ENCODE measurements around the gene PRCD.

Gene PRCD

DNA sequence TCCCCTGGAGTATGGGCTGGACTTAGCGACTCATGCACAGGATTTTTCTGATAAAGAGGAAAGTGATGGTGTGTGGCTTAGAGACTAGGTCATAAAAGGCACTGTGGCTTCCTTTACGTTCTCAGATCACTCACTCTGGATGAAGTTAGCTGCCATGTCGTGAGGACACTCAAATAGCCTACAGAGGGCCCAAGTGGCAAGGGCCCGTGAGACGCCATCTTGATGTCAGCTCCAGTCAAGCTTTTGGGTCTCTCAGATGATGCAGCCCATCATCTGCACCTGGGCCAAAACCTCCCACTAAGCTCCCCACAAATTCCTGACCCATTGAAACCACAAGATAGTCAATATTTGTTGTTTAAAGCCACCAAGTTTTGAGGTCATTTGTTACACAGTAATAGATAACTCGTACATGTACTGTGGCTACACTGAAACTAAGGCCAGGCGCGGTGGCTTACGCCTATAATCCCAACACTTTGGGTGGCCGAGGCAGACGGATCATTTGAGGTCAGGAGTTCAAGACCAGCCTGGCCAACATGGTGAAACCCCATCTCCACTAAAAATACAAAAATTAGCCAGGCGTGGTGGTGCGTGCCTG, 31.1 kb downstream of the PRCD start:
- DNase-seq (ENCODE audit: low read depth), result no peak

DNA sequence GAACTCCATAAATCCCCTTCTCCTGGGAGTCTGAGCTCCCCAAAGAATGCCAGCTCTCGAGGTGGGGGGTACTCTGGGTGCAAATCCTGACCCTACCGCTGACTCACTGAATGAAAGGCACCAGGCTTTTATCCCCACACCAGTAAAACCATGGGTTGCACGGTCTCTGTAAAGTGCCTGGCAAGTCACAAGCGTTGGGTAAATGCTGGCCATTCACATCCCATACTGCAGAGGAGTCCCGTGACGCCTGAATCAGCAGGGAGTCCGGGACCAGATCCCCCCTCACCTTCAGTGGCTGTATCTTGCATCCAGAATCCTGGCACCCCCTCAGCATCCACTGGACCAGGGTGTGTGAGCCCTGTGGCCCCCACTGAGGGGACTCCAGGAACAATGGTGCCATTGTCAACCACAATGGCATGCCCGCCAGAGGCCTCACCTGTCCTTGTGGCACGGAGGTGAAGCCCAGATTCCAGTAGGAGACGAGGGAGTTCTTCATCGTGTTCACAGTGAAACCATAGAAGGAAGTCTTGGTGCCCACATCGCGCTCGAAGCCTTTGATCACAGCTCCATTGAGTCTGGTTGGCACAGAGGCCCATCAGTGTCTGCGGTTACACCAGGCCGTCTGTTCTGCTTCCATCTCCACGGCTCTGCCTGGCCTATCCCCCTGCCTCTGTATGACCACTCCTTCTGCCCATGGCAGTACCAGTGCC, 32.5 kb downstream of the PRCD start:
- DNase-seq (ENCODE audit: low read depth), result no peak

DNA sequence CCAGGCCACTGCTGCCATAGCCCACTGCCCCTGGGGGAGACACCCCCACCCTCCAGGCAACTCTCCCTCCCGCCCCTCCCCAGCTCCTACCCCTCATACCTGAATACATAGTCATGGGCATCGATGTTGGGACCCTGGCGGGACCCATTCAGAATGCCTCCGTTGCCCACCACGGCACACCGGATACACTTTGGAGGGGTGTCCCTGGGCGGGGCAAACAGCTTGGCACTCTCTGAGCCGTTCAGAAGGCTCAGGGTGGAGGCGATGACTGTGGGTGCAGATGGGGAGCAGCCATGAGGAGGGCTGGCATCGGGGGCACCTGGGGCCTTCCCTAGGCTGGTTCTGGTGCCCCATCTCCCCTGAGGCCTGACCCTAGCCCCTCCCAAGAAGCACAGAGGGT, 33.3 kb downstream of the PRCD start:
- no peak for DNase-seq (ENCODE audit: low read depth)

DNA sequence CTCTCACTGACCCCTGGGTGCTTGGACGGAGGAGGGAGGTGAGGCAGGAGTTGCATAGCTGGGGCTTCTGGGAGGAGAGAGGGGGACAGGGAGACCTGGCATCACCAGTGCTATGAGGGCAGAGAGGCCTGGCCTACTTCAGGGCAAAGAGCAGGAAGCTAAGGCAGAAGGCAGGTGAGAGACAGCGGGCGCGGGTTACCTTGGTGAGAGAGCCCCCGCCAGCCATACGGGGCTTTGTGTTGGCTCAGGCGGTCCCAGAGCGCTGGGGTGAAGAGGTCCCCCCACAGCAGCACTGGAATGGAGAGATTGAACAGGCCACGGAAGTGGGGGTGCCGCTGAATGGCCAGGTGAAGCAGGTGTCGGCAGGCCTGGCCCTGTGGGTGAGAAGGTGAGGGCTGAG, 34.3 kb downstream of the PRCD start:
- no peak for DNase-seq (ENCODE audit: low read depth)

DNA sequence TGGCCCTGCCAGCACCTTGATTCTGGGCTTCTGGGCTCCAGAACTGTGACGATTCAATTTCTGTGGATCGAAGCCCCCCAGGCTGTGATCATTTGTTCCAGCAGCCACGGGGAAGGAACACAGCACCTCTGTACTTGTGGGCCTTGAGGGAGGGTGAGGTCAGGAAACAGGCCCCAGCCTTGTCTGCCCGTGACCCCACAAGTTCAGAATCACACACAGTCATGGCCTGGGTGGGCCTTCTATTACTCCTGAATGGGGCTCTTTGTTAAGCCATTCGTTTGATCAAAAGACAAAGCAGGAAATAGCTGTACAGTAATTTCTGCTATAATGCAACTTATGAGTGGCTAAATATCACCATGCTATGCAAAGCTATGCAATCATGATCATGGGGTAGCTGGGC, 35.7 kb downstream of the PRCD start:
- DNase-seq (ENCODE audit: low read depth), result no peak

DNA sequence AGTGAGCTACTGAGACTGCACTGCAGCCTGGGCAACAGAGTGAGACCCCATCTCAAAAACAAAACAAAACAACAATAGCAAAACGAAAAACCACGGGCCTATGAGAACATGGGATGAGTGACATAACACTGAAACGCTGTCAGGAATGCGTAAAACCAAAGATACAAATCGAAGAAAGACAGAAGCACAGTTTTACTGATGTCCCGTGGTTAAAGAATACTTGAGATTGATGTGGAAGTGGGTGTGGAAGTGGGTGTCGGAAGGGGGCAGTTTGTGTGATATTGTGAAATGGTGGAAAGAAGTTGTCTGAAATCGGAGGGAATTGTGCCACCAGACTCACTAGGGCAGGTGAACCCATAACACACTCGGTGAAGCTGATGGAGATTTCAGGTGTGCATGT, 36.3 kb downstream of the PRCD start:
- DNase-seq (ENCODE audit: low read depth), result no peak

DNA sequence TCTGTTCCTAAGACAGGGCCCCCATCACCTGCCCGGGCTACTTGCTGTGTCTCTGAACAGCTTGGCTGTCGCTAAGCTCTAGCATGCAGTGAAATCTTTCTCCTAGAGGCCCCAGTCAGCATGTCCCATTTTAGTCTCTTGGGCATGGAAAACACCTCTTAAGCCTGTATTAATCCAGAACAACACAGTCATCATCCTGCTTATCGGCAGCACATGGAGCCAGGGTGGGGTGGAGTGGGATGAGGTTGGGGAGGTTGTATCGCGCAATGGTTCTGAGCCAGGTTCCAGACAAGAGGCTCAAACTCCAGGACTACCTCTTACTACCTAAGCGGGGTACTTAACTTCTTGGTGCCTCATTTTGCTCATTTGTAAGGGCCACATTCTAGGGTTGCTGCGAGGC, 38.0 kb downstream of the PRCD start:
- no peak for DNase-seq (ENCODE audit: low read depth)

DNA sequence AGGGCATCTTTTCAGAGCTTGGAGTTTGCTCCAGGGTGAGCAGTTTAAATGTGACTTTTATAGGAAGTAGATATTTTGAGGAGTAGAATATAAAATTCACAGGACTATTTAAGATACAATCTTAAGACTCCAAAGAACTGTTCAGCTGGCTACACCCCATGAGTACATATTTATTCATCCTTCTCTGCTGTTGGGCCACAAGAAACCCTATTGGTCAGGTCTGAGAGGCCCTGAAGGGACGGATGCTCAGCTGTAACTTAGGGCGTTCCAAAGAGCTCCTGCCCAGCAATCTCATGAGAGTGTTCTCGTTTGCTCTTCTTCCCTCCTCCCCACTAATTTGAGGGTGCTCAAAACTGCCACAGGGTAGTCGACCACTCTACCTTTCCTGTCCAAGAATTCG, 38.5 kb downstream of the PRCD start:
- DNase-seq (ENCODE audit: low read depth), result no peak

DNA sequence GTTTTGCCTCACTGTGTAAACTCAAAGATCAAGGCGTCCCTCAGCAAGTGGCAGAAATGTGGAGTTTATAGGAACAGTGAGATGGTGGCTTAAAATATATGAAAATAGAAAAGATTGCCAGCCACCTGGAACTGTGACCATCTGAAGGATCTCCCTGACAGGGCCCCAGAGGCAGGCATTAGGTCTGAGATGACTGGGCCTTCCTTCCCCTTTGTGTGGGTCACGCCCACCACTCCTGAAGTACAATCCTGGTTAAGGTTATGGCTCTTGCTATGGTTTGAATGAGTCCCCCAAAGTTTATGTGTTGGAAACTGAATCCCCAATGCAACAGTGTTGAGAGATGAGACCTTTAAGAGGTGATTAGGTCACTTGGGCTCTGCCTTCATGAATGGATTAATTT, 39.4 kb downstream of the PRCD start:
- DNase-seq (ENCODE audit: low read depth), result no peak

DNA sequence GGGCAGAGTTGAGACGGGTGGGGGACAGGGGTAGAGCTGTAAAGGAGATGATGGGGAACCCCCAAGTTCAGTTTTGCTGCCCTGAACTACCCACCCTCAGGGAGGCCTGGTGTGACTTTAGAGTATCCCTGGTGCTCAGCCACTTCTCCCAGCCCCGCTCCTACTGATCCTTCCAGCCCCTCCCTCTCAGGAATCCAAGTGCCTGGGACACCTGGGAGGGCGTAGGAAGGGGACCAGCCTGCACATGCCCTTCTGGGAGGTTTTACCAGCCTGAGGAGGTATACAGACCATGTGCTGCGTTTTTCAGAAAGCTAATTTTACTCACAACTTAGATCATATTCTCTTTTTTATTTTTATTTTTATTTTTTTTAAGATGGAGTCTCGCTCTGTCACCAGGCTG, 41.7 kb downstream of the PRCD start:
- DNase-seq (ENCODE audit: low read depth), result no peak

DNA sequence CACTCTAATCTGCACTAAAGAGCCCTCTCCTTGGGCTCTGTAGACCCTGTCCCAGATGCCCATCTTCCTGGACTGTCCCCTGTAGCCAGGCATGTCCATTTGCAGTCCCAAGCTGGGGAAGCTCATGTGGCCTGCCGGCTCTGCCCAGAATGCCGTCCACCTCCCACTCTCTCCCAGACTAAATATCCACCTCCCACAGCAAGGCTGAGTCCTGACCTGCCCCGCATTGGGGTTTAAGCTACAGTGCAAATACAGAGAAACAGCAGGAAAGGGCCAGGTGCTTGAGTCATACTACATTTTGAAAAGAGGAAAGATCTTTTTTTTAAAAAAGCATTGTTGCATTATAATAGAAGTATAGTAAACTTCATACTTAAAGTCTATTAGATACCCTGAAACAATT, 42.8 kb downstream of the PRCD start:
- no peak for DNase-seq (ENCODE audit: low read depth)

DNA sequence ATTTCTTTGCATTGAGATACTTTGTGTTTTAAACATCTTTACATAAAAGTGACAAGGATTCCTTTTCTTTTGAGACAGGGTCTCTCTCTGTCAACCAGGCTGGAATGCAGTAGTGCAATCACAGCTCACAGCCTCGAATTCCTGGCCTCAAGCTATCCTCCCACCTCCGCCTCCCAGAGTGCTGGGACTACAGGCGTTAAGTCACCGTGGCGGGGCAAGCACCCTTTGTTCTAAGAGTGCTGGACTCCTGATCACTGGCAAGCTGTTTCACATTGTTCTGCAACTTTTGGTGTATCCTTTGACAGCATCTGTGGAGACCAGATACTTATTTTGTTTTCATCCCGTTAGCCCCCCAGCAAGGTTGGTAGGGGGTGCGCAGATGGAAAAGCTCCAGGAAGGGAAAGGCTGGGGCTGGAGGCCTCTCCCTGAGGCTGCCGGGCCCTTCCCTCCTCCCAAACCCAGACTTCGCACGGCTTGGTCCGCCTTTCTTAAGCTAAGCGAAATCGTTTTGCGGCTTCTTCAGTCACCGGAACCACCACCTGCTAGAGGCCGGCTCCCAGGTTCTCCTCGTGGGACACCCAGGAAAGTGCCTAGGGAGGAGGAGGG, 44.7 kb downstream of the PRCD start:
- no peak for DNase-seq (ENCODE audit: low read depth)

DNA sequence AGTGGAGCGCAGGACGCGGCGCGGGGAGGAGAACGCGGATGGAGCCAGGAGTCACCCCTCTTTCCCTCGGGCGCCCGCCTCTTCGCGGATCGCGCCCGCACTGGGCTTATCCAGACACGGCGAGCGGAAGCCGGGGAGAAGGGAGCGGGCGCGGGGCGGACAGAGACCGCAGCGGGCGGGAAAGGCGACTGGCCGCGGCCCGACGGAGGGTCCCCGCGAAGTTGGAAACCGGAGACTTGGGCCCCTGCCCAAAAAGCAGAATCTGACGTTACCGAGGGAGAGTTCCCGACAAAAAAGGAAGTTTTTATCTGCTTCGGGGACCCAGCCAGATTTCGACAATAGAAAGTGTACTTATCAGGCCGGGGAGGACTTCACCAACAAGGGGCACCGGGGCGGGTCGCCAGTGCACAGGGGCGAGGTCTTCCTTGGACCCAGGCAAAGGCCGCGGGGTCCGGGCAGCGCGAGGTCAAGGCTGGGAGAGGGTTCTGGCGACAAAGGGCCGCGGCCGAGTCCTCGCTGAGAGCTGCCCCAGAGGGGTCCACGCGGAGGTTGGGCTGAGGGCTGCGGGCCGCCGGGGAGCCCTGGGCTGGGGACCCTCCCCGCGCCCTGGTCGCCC, 45.3 kb downstream of the PRCD start:
- no peak for DNase-seq (ENCODE audit: low read depth)

DNA sequence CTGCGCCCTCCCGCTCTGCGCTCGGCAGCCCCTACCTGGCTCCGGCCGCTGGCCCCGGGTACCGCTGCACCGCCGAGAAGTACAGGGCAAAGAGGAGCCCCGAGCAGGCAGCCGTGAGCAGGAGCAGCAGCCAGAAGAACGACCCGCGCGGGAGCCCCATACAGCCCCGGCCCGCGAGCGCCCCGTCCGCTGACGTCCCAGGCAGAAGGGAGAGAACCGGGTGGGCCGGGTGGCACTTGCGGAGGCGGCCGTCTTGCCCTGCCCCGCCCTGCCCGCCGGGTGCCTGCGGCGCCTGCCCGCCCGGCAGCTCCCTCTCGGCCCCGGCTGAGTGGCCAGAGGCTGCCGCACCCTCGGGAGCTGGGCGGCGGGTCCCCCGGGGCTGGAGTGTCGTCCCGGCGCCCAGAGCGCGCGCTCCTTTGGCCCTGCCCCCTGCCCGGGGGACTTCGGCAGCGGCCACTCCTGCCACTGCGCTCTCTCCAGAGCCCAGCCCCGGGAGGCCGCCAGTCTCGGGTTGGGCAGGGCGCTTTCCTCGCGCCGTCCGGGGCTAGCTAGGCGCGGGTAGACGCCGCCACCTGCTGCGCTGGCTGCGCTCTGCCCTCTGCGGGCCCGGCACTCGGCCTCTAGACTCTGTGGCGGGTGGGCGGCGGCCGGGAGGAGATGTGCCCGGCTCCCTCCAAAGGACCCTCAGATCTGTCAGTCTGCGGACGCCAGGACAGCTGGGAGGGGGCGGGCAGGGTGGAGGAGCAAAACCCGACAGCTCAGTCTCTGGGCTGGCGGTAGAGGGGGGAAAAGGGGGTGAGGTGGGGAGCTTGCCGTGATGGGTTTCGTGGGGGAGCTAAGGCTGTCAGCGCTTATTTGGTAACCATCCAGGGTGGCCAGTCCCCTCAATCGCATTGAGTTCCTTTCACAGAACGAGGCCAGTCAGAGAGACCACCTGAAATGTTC, 46.1 kb downstream of the PRCD start, which contains the start of gene ST6GALNAC2:
TSS of gene ST6GALNAC2 (minus strand) at position 212 of the 945 bp plus-strand sequence. CDS start at position 160, 52 bp downstream.
- no peak for DNase-seq (ENCODE audit: low read depth)

DNA sequence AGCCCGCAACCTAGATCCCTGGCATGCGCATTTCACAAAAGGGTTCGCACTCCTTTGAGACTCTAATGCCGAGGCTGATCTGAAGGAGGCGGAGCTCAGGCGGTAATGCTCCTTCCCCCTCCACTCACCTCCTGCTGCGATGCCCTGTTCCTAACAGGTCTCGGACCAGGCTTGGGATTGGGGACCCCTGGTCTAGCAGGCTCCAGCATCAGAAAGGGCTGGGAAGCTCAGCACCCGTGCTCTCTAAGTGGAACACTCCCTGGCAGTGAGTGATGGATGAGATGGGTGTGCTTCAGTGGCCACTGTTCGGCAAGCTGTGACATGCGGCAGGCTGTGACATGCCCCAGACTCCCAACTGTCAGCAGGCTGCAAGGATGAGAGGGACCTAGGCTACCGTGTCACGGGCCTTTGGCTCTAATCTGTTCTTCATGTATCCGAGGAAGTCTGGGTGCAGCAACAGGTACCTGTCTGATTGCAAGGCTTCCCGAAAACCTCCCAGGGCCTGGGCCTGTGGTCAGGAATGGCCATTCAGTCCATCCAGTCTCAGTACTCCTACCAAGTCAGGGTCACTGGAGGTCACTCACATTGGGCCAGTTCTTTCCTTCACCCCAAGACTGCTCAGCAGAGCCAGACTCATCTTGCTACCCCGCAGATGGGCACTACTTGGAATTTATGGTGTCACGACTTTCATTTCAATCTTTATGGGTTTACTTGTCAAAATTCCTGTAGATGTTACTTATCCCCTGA, 47.1 kb downstream of the PRCD start:
- DNase-seq (ENCODE audit: low read depth), result no peak

DNA sequence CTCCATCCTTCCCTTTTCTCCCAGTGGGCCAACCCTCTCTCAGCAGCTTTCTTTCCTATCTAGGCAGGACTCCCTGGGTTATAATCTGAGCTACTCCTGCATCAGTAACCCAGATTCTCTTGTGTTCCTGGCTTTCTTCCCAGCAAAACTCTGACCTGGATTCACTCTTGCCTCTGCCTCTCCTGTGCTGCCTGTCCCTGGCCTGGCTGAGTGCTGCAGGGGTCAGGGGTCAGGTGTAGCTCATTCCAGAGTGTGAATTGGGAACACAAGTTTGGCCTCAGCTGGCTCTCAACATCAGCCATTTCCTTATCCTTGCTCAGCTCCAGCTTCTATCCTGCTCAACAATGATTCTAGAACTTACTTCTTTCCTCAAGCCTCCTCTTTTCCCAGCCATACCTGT, 48.3 kb downstream of the PRCD start:
- no peak for DNase-seq (ENCODE audit: low read depth)

DNA sequence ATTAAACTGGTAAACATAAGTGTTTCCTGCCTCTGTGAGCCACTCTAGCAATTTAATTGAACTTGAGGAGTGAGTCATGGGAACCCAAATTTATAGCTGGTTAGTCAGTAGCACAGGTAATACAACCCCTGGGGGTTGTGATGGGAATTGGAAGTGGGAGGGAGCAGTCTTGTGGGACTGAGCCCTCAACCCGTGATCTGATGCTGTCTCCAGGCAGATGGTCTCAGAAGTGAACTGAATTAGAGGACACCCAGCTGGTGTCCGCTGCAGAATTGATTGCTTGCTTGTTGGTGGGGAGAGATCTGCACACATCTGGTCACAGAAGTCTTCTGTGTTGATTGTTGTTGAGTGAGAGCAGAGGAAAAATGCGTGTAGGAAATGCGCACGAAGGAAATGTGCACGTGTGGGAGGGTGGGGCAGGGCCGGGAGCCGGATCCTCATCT, 53.6 kb downstream of the PRCD start:
- no peak for DNase-seq (ENCODE audit: low read depth)

DNA sequence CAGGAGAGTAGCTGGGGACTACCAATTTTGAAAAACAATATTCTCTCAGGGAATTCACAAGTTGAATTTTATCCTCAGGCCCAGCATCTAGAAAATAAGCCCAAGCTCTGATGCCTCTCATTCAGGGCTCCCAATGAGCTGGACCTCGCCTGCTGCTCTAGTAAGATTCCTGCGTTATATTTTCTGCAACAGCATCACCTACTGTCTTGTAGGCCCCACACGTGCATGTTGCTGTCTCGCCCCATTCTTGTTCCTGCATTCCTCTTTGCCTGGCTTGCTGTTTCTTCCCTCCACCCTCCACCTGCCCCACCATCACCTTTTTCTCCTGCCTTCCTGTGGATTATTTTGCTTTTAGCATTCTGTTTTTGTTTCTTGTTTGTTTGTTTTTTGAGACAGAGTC, 54.1 kb downstream of the PRCD start:
- DNase-seq (ENCODE audit: low read depth), result no peak

DNA sequence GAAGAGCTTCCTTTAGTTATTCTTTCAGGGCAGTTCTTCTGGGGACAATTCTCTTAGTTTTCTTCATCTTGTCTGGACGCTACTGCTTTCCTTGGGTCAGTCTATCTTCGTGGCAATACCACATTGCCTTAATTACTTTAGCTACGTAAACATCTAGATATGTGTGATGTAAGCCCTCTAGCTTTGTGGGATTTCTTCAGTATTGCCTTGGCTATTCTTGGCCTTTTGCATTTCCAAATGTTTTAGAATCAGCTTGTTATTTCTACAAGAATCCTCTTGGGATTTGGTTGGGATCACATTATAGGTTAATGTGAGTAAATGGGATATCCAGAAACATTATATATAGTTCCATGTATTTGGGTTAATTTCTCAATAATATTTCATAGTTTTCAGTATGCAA, 54.8 kb downstream of the PRCD start:
- DNase-seq (ENCODE audit: low read depth), result no peak
